GM12874 (cell line): ENCODE measurements around the gene C2.

Experiments
- TF ChIP-seq, protein P1 (sequence below): IDR thresholded peaks from 2 replicates; pipeline ENCODE4 v1.5.1; 2011; ENCODE audit warnings: low read depth, mild to moderate bottlenecking, control low read depth, low read length, moderate library complexity; ENCODE audit not compliant: insufficient read depth

The C2 gene

DNA sequence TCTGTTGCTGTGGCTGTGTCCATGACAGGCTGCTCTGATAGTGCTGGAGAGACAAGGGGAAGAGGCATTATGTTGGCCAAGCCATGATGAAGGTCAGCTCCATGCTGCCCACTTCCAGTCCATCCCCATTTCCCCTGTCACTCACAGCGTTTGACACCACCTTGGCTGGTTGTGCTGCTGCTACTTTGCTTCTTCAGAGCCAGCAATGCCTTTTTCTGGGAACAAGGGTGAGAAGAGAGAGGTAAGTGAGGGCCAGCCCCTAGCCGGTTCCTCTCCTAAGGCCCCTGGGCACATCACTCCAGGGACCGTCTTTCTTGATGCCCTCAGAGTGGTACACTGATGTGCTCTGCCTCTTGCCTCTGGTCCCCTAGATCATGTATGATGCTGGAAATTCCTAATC lies 29.3 kb downstream of the C2 start:
- TF ChIP-seq, protein P1, sequence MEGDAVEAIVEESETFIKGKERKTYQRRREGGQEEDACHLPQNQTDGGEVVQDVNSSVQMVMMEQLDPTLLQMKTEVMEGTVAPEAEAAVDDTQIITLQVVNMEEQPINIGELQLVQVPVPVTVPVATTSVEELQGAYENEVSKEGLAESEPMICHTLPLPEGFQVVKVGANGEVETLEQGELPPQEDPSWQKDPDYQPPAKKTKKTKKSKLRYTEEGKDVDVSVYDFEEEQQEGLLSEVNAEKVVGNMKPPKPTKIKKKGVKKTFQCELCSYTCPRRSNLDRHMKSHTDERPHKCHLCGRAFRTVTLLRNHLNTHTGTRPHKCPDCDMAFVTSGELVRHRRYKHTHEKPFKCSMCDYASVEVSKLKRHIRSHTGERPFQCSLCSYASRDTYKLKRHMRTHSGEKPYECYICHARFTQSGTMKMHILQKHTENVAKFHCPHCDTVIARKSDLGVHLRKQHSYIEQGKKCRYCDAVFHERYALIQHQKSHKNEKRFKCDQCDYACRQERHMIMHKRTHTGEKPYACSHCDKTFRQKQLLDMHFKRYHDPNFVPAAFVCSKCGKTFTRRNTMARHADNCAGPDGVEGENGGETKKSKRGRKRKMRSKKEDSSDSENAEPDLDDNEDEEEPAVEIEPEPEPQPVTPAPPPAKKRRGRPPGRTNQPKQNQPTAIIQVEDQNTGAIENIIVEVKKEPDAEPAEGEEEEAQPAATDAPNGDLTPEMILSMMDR: no peak

DNA sequence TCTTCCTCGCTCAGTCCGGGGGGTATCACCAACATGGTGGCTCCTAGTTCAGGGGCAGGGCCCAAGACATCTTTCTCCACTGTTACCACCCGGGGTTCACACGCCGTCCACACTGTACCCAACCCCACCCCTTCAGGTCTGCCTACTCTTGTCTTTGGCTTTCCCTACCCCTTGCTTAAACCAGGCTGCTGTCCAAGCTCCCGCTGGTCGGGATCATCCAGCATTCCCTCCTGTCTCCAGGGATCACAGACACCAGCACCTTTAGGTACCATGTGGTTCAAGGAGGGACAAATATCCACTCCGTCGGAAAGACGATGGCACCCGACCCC lies 30.9 kb downstream of the C2 start:
- TF ChIP-seq, protein P1: no peak

DNA sequence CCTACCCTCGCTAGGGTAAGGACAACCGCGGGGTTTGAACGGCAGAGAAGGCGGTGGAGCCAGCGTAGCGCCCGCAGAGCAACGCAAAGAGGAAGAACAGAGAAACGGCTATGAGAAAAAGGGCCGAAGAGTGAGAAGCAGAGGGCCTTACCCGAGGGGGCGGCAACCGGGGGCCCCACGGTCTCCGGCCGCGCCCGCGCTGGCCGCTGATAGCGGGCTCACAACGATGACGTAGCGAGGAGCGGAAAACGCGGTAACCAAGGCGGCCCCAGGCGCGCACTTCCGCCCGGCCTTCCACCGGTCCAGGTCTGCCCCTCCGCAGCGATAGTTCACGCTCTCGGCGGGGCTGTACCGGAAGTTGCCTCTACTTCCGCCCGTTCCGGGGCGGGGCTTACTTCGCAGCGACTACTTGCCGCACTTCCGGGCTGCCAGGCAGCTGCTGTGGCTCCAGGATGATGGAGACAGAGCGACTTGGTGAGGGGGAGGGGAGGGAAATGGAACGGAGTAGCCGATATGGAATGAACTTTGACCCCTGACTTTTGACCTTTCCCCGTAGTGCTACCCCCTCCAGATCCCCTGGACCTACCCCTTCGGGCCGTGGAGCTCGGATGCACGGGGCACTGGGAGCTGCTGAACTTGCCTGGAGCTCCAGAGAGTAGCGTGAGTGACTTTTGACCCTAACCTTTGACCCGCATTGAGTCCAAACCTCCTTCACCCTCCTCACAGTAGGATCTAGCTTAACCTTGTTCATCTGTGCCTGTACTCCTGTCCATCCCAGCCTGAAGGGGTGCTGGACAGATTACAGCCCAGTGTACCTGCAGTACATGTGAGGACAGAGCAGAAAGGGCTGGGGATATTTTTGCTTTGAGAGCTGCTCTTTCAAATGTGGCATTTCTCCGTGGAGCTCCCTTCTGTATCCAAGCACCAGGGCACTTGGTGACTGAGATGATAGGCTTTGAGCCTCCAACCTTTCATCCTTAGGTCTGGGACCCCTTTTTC lies 31.5 kb downstream of the C2 start, which contains the start of the genes NELFE and SKIC2:
TSS of gene NELFE (minus strand) at position 231 of the 999 bp plus-strand sequence. CDS start 525 bp downstream, outside the sequence.
TSS of gene SKIC2 (plus strand) at position 435 of the 999 bp plus-strand sequence. CDS start at position 453, 18 bp downstream.
- TF ChIP-seq, protein P1: no peak

DNA sequence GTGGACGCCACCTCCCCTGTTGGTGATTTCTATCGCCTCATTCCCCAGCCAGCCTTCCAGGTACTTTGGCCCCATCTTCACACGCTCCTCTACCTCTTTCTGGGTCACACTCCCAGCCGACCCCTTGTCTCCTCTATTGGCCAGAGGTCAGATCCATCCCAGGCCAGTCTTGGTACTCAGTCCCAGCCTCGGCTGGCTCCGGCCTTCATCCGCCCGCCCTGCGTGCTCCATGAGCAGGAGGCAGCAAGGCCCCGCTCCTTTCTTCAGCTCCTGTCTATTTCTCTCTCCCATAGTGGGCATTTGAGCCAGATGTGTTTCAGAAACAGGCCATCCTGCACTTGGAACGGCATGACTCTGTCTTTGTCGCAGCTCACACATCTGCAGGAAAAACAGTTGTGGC lies 34.1 kb downstream of the C2 start:
- TF ChIP-seq, protein P1: no peak

DNA sequence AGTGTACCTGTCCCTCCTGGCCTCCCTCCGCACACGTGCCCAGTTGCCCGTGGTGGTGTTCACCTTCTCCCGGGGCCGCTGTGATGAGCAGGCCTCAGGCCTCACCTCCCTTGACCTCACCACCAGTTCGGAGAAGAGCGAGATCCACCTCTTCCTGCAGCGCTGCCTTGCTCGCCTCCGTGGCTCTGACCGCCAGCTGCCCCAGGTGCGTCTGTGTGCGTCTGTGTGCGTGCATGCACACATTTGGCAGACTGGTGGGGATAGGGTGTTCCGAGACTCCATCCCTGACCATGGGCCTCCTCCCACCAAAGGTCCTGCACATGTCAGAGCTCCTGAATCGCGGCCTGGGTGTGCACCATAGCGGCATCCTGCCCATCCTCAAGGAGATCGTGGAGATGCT lies 36.4 kb downstream of the C2 start:
- TF ChIP-seq, protein P1: no peak

DNA sequence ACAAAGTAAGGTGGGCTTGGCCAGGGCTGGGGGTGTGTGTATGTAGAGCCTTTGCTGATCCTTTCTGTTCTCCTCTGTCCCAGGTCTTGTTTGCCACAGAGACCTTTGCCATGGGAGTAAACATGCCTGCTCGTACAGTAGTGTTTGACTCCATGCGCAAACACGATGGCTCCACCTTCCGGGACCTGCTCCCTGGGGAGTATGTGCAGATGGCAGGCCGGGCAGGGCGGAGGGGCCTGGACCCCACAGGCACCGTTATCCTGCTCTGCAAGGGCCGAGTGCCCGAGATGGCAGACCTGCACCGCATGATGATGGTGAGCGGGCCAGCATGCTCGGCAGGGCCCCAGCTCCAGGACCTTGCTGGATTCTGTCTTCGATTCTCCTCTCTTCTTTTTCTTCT lies 38.2 kb downstream of the C2 start:
- TF ChIP-seq, protein P1: no peak

DNA sequence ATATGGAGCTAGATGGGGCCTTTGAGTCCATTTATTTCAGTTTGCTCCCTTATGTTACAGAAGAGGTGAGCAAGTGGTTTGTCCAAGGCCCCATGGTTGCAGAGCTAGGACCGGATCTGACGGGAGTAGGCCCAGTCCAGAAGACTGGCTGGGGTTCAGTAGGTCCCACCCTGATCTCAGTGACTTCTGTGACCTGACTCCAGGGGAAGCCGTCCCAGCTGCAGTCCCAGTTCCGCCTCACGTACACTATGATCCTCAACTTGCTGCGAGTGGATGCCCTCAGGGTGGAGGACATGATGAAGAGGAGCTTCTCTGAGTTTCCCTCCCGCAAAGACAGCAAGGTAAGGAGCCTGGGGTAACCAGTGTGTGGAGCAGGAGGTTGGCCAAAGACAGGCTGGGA lies 39.0 kb downstream of the C2 start:
- TF ChIP-seq, protein P1: no peak
